HG02852 (cell line): ENCODE data around the gene NOS3.

Experiments used
- ATAC-seq: cut with Tn5 transposase; IDR thresholded peaks from one replicate; pipeline ENCODE4 v1.9.1; 2021; ENCODE audit warnings: mild to moderate bottlenecking, moderate library complexity; ENCODE audit not compliant: unreplicated experiment

Gene NOS3

GRCh38 chr7:150963707-150964559, 26.9 kb upstream of the NOS3 start:
- ATAC-seq = no peak

- no peak for ATAC-seq
Observed at GRCh38 chr7:150964593-150965111, 26.2 kb upstream of the NOS3 start.

- no peak for ATAC-seq
Observed at GRCh38 chr7:150965273-150965830, 25.5 kb upstream of the NOS3 start.

GRCh38 chr7:150966002-150966401, 24.8 kb upstream of the NOS3 start:
- no peak for ATAC-seq

GRCh38 chr7:150967349-150967748, 23.5 kb upstream of the NOS3 start:
- no peak for ATAC-seq

GRCh38 chr7:150968056-150968733, 22.6 kb upstream of the NOS3 start:
- no peak for ATAC-seq

GRCh38 chr7:150968734-150969372, 22.0 kb upstream of the NOS3 start:
- no peak for ATAC-seq

GRCh38 chr7:150969475-150969874, 21.3 kb upstream of the NOS3 start:
- ATAC-seq = no peak

GRCh38 chr7:150970424-150970823, 20.4 kb upstream of the NOS3 start:
- ATAC-seq = no peak

- no peak for ATAC-seq
Observed at GRCh38 chr7:150971242-150972022, 19.4 kb upstream of the NOS3 start.

- no peak for ATAC-seq
Observed at GRCh38 chr7:150972023-150972468, 18.8 kb upstream of the NOS3 start.

GRCh38 chr7:150972741-150973140, 18.1 kb upstream of the NOS3 start:
- ATAC-seq = no peak

- ATAC-seq = no peak
Observed at GRCh38 chr7:150973571-150974451, 17.0 kb upstream of the NOS3 start.

GRCh38 chr7:150974468-150975391, 16.1 kb upstream of the NOS3 start:
- ATAC-seq = peak; percentile 57

- ATAC-seq = no peak
Observed at GRCh38 chr7:150975536-150976319, 15.1 kb upstream of the NOS3 start.

- ATAC-seq = no peak
Observed at GRCh38 chr7:150976529-150977381, 14.1 kb upstream of the NOS3 start.
